Measurements from ENCODE around the gene PAPPA. TPM values are rescaled to one million over a fixed set of nuclear protein-coding genes. Genes with fewer than 3 reads are reported as not detected.

The PAPPA gene
- total RNA-seq, 1 experiment from 2014 or later, result 0.17 TPM

GRCh38 chr9:116372081-116372673 lies 218.6 kb downstream of the PAPPA start:
- Histone ChIP-seq H2BK5ac (ENCODE audit: insufficient read length, low read length) (no peak overlapping the region), H4K20me1 (ENCODE audit: control insufficient read depth, insufficient read depth, insufficient read length) (no peaks in the 10 kb centered on the region), H2BK12ac (ENCODE audit: insufficient read length, low read depth, low read length) (no peak overlapping the region), H2AFZ (ENCODE audit: low read length) (no peak overlapping the region), H2BK15ac (ENCODE audit: low read depth, low read length) (no peak overlapping the region), H3K56ac (ENCODE audit: insufficient read length, low read depth, low read length) (no peak overlapping the region), H3K27me3 (ENCODE audit: insufficient read depth, low read length) (no peaks in the 10 kb centered on the region), H3K9me3 (ENCODE audit: control insufficient read depth, low read depth, low read length) (no peaks in the 10 kb centered on the region), H2BK120ac (ENCODE audit: low read depth, low read length, poor library complexity, severe bottlenecking) (no peak overlapping the region), H2AK5ac (ENCODE audit: insufficient read length, low read length) (no peak overlapping the region), H3K14ac (ENCODE audit: insufficient read depth, low read length) (no peak overlapping the region), H3K79me2 (ENCODE audit: insufficient read depth, low read length) (no peaks in the 10 kb centered on the region), H3K4me1 (ENCODE audit: insufficient read depth, low read length) (no peaks in the 10 kb centered on the region), H3K23ac (ENCODE audit: insufficient read length, low read depth, low read length) (no peak overlapping the region), H3K27ac (ENCODE audit: insufficient read length, low read depth, low read length) (no peak overlapping the region), H4K5ac (ENCODE audit: insufficient read length, low read depth, low read length) (no peak overlapping the region), H3K9ac (ENCODE audit: extremely low read depth, insufficient read length, low read length) (no peak overlapping the region), H3K18ac (ENCODE audit: insufficient read length, low read depth, low read length) (no peak overlapping the region), H3K4ac (ENCODE audit: low read depth, low read length) (no peak overlapping the region), H3T11ph (ENCODE audit: low read length) (no peak overlapping the region), H3K79me1 (ENCODE audit: insufficient read depth, low read depth, low read length, poor library complexity, severe bottlenecking) (no peaks in the 10 kb centered on the region), H3K23me2 (ENCODE audit: insufficient read length, low read depth, low read length, poor library complexity, severe bottlenecking) (no peaks in the 10 kb centered on the region), H4K91ac (ENCODE audit: insufficient read length, low read depth, low read length) (no peak overlapping the region), H3K4me2 (ENCODE audit: insufficient read depth, insufficient read length, low read length) (no peak overlapping the region), H4K8ac (replicated peaks; ENCODE audit: insufficient read length, low read depth, low read length) (no peak overlapping the region), H2BK20ac (ENCODE audit: low read depth, low read length, poor library complexity, severe bottlenecking) (no peak overlapping the region)
- no peak for TF ChIP-seq CTCF (conservative IDR thresholded peaks at IDR 0.05)
- no peaks in the 10 kb centered on the region for H3K9me3 Mint-ChIP-seq
- H3K4me1 Mint-ChIP-seq, result peaks cover 0 to 5% of the 10 kb centered on the region in 2 experiments; a peak in 2 of 4 replicates
- no peak for DNase-seq
- H3K27ac Mint-ChIP-seq, result no peak overlapping the region
- H3K4me3 Mint-ChIP-seq, result no peak overlapping the region
- H3K27me3 Mint-ChIP-seq (ENCODE audit: low read depth), result no peaks in the 10 kb centered on the region
- H3K36me3 Mint-ChIP-seq (ENCODE audit: insufficient read depth in 1 of 3, low read depth in 3 of 3), result no peaks in the 10 kb centered on the region

Measured in H9 (cell line).